ENCODE measurements around the gene AKR1B15.

The AKR1B15 gene

GRCh38 chr7:134542195-134542771 is 6.6 kb upstream of the AKR1B15 start:
- no peak overlapping the region for H3K27ac ChIP-seq
- no peak for TF ChIP-seq ZFX (IDR thresholded peaks at IDR 0.05; ENCODE audit: borderline replicate concordance)
- TF ChIP-seq CTCF (IDR thresholded peaks at IDR 0.05), result no peak

GRCh38 chr7:134545380-134545779 is 3.5 kb upstream of the AKR1B15 start:
- no peak for TF ChIP-seq CTCF (IDR thresholded peaks at IDR 0.05)
- TF ChIP-seq ZFX (IDR thresholded peaks at IDR 0.05; ENCODE audit: borderline replicate concordance), result no peak

GRCh38 chr7:134545918-134546317 is 3.0 kb upstream of the AKR1B15 start:
- H3K27ac ChIP-seq, result no peak overlapping the region
- TF ChIP-seq ZFX (IDR thresholded peaks at IDR 0.05; ENCODE audit: borderline replicate concordance) (no peak), CTCF (IDR thresholded peaks at IDR 0.05) (no peak)

More at GRCh38 chr7:134545380-134545779, 3.5 kb upstream of the AKR1B15 start:
- H3K27ac ChIP-seq, result no peak overlapping the region

GRCh38 chr7:134546955-134547354 is 2.0 kb upstream of the AKR1B15 start:
- no peak overlapping the region for H3K27ac ChIP-seq

GRCh38 chr7:134547397-134548054 is 1.4 kb upstream of the AKR1B15 start:
- no peak overlapping the region for H3K27ac ChIP-seq
- no peak for TF ChIP-seq ZFX (IDR thresholded peaks at IDR 0.05; ENCODE audit: borderline replicate concordance)
- TF ChIP-seq CTCF (IDR thresholded peaks at IDR 0.05), result peak; percentile 99

More at GRCh38 chr7:134546955-134547354, 2.0 kb upstream of the AKR1B15 start:
- TF ChIP-seq ZFX (IDR thresholded peaks at IDR 0.05; ENCODE audit: borderline replicate concordance) (no peak), CTCF (IDR thresholded peaks at IDR 0.05) (no peak)

- TF ChIP-seq CTCF (IDR thresholded peaks at IDR 0.05), result no peak
- TF ChIP-seq ZFX (IDR thresholded peaks at IDR 0.05; ENCODE audit: borderline replicate concordance), result no peak
- H3K27ac ChIP-seq, result no peak overlapping the region
These were observed 456 bp downstream of the AKR1B15 start for GRCh38 chr7:134549366-134549765.

- TF ChIP-seq CTCF (IDR thresholded peaks at IDR 0.05), result no peak
- no peak for TF ChIP-seq ZFX (IDR thresholded peaks at IDR 0.05; ENCODE audit: borderline replicate concordance)
- no peak overlapping the region for H3K27ac ChIP-seq
These were observed 3.2 kb downstream of the AKR1B15 start for GRCh38 chr7:134552105-134552504.

All from 22Rv1 (cell line).